GM12865 (cell line): ENCODE data around the gene COL1A2.

Experiments
- DNase-seq: peaks from one replicate; pipeline ENCODE4 v3.0.0; 2010; ENCODE audit warnings: low read depth
- H3K4me3 ChIP-seq: 2 replicates; pipeline ENCODE4 v1.5.1; 2011; ENCODE audit warnings: mild to moderate bottlenecking, low read depth, low read length, control low read depth
- TF ChIP-seq, protein P1 (sequence below): IDR thresholded peaks from 2 replicates; pipeline ENCODE4 v1.5.1; 2011; ENCODE audit warnings: low read length, control low read depth, low read depth, inconsistent platforms; ENCODE audit not compliant: insufficient read depth; ENCODE audit errors: missing control alignments

COL1A2 gene

DNA sequence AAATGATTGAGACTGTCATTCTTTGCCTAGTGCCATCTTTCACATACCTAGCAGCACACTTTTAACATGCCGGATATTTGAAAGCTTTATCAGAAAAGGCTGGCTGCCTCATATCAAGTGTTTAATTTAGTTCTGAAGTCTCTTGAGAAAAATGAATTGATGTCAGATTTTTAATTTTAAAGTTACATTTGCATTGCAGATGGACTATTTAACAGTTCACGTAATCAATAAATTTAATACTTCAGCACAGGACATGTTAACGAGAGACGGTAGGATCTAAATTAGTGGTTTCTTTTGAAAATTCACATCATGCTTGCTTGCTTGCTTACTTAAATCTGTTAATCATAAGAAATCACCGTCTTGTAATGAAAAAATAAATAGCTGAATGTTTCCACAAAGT is 51.6 kb downstream of the COL1A2 start:
- TF ChIP-seq, protein P1, sequence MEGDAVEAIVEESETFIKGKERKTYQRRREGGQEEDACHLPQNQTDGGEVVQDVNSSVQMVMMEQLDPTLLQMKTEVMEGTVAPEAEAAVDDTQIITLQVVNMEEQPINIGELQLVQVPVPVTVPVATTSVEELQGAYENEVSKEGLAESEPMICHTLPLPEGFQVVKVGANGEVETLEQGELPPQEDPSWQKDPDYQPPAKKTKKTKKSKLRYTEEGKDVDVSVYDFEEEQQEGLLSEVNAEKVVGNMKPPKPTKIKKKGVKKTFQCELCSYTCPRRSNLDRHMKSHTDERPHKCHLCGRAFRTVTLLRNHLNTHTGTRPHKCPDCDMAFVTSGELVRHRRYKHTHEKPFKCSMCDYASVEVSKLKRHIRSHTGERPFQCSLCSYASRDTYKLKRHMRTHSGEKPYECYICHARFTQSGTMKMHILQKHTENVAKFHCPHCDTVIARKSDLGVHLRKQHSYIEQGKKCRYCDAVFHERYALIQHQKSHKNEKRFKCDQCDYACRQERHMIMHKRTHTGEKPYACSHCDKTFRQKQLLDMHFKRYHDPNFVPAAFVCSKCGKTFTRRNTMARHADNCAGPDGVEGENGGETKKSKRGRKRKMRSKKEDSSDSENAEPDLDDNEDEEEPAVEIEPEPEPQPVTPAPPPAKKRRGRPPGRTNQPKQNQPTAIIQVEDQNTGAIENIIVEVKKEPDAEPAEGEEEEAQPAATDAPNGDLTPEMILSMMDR, result no peak
- DNase-seq, result no peak
- no peak overlapping the region for H3K4me3 ChIP-seq

DNA sequence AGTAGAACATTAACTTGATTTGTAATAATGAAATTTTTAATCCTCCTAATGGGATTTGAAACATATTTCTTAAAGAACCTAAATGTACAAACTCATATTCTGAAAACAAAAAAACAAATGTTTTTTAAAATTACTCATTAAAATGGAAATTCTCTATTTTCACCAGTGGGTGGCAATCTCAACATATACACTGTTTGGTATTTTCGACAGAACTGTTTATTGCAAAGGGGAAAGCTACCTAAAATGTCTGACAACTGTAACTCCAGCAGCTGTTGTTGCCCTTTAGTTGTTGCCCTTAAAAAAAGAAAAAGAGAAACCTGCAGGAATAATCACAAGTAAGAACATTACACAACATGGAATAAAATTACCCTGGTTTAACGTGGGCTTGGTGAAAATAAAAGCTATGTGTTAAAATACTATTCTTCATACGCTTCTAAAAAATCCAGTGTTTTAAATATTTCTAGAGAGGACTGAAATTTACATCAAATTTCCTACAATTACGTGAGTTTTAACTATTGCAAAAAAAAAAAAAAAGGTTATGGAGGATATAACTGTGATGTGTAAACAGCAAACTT is 54.5 kb downstream of the COL1A2 start:
- no peak overlapping the region for H3K4me3 ChIP-seq
- TF ChIP-seq, protein P1, result peak; percentile 39
- DNase-seq, result peak; percentile 60

DNA sequence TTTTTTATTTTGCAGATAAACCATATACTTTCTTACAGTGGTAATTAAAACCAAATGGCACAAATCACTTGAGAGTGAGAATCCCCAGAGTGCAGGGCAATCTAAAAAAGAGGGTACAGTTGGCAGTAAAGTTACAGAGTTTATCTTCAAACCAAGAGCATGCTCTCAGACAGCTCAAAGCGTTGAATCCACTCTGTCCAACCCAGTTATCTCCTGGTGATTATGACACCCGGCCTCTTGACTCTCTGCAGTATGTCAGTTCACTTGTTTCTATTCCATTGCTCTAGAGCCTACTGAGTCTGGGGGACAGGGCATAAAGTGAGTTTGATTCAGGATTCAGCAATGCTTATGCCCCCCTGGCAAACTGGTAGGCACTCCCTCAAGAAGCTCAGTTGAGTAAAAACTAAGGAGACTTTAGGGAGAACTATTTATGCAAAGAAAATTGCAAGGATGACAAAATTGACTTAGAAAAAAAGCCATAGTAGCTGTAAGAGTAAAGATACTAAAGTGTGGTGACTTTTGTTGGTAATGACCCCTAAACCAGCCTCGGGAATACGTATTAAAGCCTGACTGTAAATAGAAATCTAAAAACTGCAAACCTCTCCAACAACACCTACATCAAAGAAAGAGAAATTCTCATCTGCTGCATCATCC is 55.5 kb downstream of the COL1A2 start:
- TF ChIP-seq, protein P1, result no peak
- no peak for DNase-seq
- H3K4me3 ChIP-seq, result no peak overlapping the region

DNA sequence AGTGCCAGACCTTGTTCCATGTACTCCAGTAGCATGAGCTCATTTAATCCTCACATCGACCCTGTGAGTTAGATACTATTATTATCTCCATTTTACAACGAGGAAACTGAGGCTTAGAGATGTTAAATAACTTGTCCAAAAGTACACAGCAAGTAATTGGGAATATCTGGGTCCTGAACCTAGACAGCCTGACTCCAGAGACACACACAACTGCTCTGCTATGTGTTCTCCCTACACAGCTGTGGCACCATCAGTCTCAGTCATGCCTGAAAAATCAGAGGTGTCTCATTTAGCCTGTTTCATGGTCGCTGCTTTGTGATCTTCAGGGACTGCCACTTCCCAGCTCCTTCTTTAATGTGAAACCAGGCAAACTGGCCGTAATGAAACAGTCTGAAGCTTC is 56.5 kb downstream of the COL1A2 start:
- H3K4me3 ChIP-seq, result no peak overlapping the region
- TF ChIP-seq, protein P1, result no peak
- DNase-seq, result no peak

DNA sequence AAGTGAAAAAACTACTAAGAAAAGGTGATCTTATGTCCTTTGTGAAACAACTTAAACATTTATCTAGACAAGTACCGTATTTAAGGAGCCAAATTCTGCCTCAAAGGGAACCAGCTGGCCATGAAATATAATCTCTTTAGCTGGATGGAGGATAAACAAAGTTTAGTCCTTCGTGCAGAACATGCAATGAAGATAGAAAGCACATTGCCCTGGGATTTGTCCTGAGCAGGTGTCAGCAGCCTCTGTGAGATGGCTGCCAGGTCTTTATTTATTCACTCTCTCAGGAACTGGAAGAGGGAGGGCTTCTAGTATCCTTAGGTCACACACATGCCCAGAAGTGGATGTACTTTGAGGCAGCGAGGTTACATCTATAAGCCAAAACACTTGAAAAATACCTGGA is 57.5 kb downstream of the COL1A2 start:
- TF ChIP-seq, protein P1, result no peak
- DNase-seq, result no peak

DNA sequence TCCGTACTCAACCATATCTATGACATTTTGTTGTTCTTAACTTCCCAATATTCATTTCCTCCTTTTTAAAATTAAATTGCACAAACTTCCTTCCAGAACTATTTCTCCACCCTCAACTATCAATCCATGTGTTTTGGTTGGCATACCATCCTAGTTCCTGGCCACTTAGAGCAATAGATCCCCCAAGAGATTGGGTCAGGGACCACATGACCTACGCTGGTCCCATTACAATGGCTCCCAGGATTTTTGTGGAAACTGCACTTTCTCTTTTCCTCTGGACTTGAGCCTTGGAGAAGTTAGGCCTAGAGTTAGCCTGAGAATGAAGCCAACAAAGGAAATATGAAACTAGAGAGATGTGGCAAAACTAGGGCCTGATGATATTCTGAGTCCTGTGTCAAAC is 59.2 kb downstream of the COL1A2 start:
- H3K4me3 ChIP-seq, result no peak overlapping the region
- no peak for DNase-seq
- TF ChIP-seq, protein P1, result no peak

More for the DNA sequence above, 57.5 kb downstream of the COL1A2 start:
- no peak overlapping the region for H3K4me3 ChIP-seq

DNA sequence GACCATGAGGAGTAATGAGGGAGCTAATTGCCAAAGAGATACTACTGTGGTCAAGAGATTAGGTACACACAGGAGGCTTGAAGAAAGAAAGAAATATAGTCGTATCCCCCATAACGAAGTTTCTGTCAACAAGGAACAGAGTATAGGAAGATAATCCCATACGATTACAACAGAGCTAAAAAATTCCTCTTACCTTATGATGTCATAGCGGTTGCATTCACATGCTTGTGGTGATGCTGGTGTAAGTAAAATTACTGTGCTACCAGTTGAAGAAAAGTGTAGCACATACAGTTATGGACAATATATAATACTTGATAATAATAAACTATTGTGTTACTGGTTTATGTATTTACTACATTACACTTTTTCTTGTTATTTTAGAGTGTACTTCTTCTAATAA is 63.3 kb downstream of the COL1A2 start:
- DNase-seq, result no peak
- TF ChIP-seq, protein P1, result no peak

More for the DNA sequence above, 63.3 kb downstream of the COL1A2 start:
- H3K4me3 ChIP-seq, result no peak overlapping the region
